Peyer's patch (tissue), 4 donors: ENCODE measurements around the gene ZSCAN21. TPM values are rescaled to one million over a fixed set of nuclear protein-coding genes. Genes with fewer than 3 reads are reported as not detected.
"Not testable (repeated sequence)": the region's sequence is repeated elsewhere in the genome, so short reads cannot be mapped to it uniquely, and the experiment has no call there.

ENCODE experiments used
- DNase-seq, 3 donors: peaks; one replicate each; pipeline ENCODE4 v3.0.0-alpha.2; 2017 to 2019
- H3K27ac ChIP-seq, 4 donors: fragments of 200-600 bp; sonication (generic); one replicate each; pipeline ENCODE4 v1.5.1; 2016 to 2019
- H3K27me3 ChIP-seq, 2 donors: fragments of 200-600 bp; sonication (generic); one replicate each; pipeline ENCODE4 v1.5.1; 2019
- H3K36me3 ChIP-seq, 3 donors: fragments of 200-600 bp; sonication (generic); one replicate each; pipeline ENCODE4 v1.5.1; 2016 to 2019
- H3K4me1 ChIP-seq, 4 donors: fragments of 200-600 bp; sonication (generic); one replicate each; pipeline ENCODE4 v1.5.1; 2016 to 2019
- H3K4me3 ChIP-seq, 4 donors: fragments of 200-600 bp; sonication (generic); 1 replicate in 3 of 4; 2 replicates in 1 of 4; pipeline ENCODE4 v1.5.1; 2016 to 2019; ENCODE audit warnings: mild to moderate bottlenecking in 1 of 4
- H3K9me3 ChIP-seq, 4 donors: fragments of 200-600 bp; sonication (generic); one replicate each; pipeline ENCODE4 v1.5.1; 2016 to 2019; ENCODE audit warnings: mild to moderate bottlenecking in 1 of 4
- CTCF ChIP-seq, 6 experiments: fragments of 450-650 bp in 4 of 6; fragments of 200-600 bp in 2 of 6; sonication (generic) in 1 of 6; IDR thresholded peaks; one replicate each; pipeline ENCODE4 v1.5.1; 2017 to 2019; ENCODE audit warnings: antibody characterized with exemption in 6 of 6, mild to moderate bottlenecking in 3 of 6, moderate library complexity in 1 of 6
- POLR2A ChIP-seq, 2 donors: fragments of 450-650 bp; IDR thresholded peaks; one replicate each; pipeline ENCODE4 v1.5.1; 2017; ENCODE audit warnings: antibody characterized with exemption in 2 of 2, mild to moderate bottlenecking in 2 of 2, moderate library complexity in 2 of 2
- total RNA-seq, 4 donors: library from RNA; depleted of rRNA; stranded (reverse); fragments of >200 nt; gene quantifications; one replicate each; pipeline ENCODE4 v1.1.0, GENCODE V29; 2016

The ZSCAN21 gene
- total RNA-seq, 4 donors from 2014 or later, result 8.4 to 30.5 (median 12.0) TPM

- Histone ChIP-seq H3K36me3 (no peaks in the 10 kb centered on the region), H3K27ac (no peak overlapping the region), H3K27me3 (no peaks in the 10 kb centered on the region), H3K4me3 (no peak overlapping the region), H3K9me3 (no peaks in the 10 kb centered on the region), H3K4me1 (peaks cover 0 to 4% (median 0%) of the 10 kb centered on the region in 4 donors)
- no peak for TF ChIP-seq CTCF (IDR thresholded peaks at IDR 0.05)
- no peak for DNase-seq
Observed at GRCh38 chr7:100010901-100011300, 38.7 kb upstream of the ZSCAN21 start.

GRCh38 chr7:100011516-100011915, 38.1 kb upstream of the ZSCAN21 start:
- H3K27me3 ChIP-seq, result no peaks in the 10 kb centered on the region
- no peak overlapping the region for H3K4me3 ChIP-seq
- no peaks in the 10 kb centered on the region for H3K9me3 ChIP-seq
- no peak overlapping the region for H3K27ac ChIP-seq
- H3K36me3 ChIP-seq, result no peaks in the 10 kb centered on the region
- TF ChIP-seq POLR2A (IDR thresholded peaks at IDR 0.05), result no peak
- TF ChIP-seq CTCF (IDR thresholded peaks at IDR 0.05), result no peak
- H3K4me1 ChIP-seq, result peaks cover 0 to 4% (median 3%) of the 10 kb centered on the region in 4 donors
- DNase-seq, result no peak

- DNase-seq, H3K36me3 ChIP-seq, H3K4me3 ChIP-seq, H3K9me3 ChIP-seq, H3K27me3 ChIP-seq: not testable (repeated sequence)
- Histone ChIP-seq H3K27ac (peak overlapping the region in 1 of 4 donors; percentile 44), H3K4me1 (peaks cover 0 to 13% (median 6%) of the 10 kb centered on the region in 4 donors)
Observed at GRCh38 chr7:100012385-100013327, 36.9 kb upstream of the ZSCAN21 start.

GRCh38 chr7:100013328-100013676, 36.3 kb upstream of the ZSCAN21 start:
- no peaks in the 10 kb centered on the region for H3K36me3 ChIP-seq
- TF ChIP-seq CTCF (IDR thresholded peaks at IDR 0.05), result no peak
- no peak for TF ChIP-seq POLR2A (IDR thresholded peaks at IDR 0.05)
- H3K27me3 ChIP-seq, result no peaks in the 10 kb centered on the region
- H3K27ac ChIP-seq, result peak overlapping the region in 1 of 4 donors; percentile 44
- peaks cover 0 to 17% (median 6%) of the 10 kb centered on the region in 4 donors for H3K4me1 ChIP-seq
- no peak for DNase-seq
- H3K4me3 ChIP-seq, result no peak overlapping the region
- no peaks in the 10 kb centered on the region for H3K9me3 ChIP-seq

GRCh38 chr7:100015232-100016214, 34.1 kb upstream of the ZSCAN21 start, which contains the start of gene ZKSCAN1:
Gene ZKSCAN1 (plus strand): TSS chr7:100015596. CDS start chr7:100023507, 7,911 bp downstream.
- peaks cover 0 to 35% (median 6%) of the 10 kb centered on the region in 4 donors for H3K4me1 ChIP-seq
- H3K27ac ChIP-seq, result peak within 1 kb of the TSS; percentile 90 to 99 (median 96)
- peak; percentile 82 to 94 (median 91) for DNase-seq
- H3K36me3 ChIP-seq, result no peaks in the 10 kb centered on the region
- peak within 1 kb of the TSS; percentile 91 to 99 (median 98) for H3K4me3 ChIP-seq
- TF ChIP-seq CTCF (IDR thresholded peaks at IDR 0.05), result no peak
- peak; percentile 78 to 94 for TF ChIP-seq POLR2A (IDR thresholded peaks at IDR 0.05)
- H3K9me3 ChIP-seq, result no peaks in the 10 kb centered on the region
- H3K27me3 ChIP-seq, result no peaks in the 10 kb centered on the region
